IMR-90 (cell line): ENCODE measurements around the gene ADAM12. TPM values are rescaled to one million over a fixed set of nuclear protein-coding genes. Genes with fewer than 3 reads are reported as not detected.

Source experiments
- ATAC-seq: fragments of 200-7000 bp; cut with Tn5 transposase; 2 replicates; pipeline ENCODE4 v1.9.1; 2020; ENCODE audit warnings: low read depth, mild to moderate bottlenecking, moderate library complexity
- BruUV-seq: library from RNA; stranded (reverse); fragments of 400-500 nt; replicated peaks from 2 replicates; lab custom pipeline; 2021; lab: Mats Ljungman, UMichigan
- CTCF ChIA-PET: fragments of 300-600 bp; formaldehyde crosslinking; extraction: SDS; loops from one replicate; lab custom pipeline; 2021; ENCODE audit warnings: antibody characterized with exemption; lab: Yijun Ruan, JAX
- POLR2A ChIA-PET: fragments of 300-600 bp; sonication (Branson Sonifier 250); formaldehyde crosslinking; loops from one replicate; lab custom pipeline; 2022; ENCODE audit warnings: antibody characterized with exemption; ENCODE audit not compliant: unreplicated experiment; lab: Charles Lee
- DNase-seq: peaks from one replicate; pipeline ENCODE4 v3.0.0; 2013
- H2AFZ ChIP-seq: replicated peaks from 2 replicates; pipeline ENCODE3; 2013; ENCODE audit warnings: low read length, mild to moderate bottlenecking; ENCODE audit not compliant: poor library complexity
- H2AK5ac ChIP-seq: 2 replicates; pipeline ENCODE4 v1.6.1; 2013; ENCODE audit warnings: low read depth, low read length, inconsistent platforms
- H2AK9ac ChIP-seq: replicated peaks from 2 replicates; pipeline ENCODE3; 2013; ENCODE audit warnings: mild to moderate bottlenecking, low read depth, low read length, moderate library complexity; ENCODE audit not compliant: poor library complexity
- H2BK120ac ChIP-seq: 2 replicates; pipeline ENCODE4 v1.6.1; 2013; ENCODE audit warnings: low read depth, low read length, inconsistent platforms
- H2BK15ac ChIP-seq: 3 replicates; pipeline ENCODE4 v1.6.1; 2013; ENCODE audit warnings: low read depth, low read length, inconsistent platforms
- H2BK20ac ChIP-seq: 2 replicates; pipeline ENCODE4 v1.6.1; 2013; ENCODE audit warnings: low read depth, mild to moderate bottlenecking, inconsistent platforms, low read length, moderate library complexity
- H2BK5ac ChIP-seq: 2 replicates; pipeline ENCODE4 v1.6.1; 2013; ENCODE audit warnings: mild to moderate bottlenecking, low read depth, low read length, inconsistent platforms; ENCODE audit not compliant: poor library complexity, severe bottlenecking
- H3K14ac ChIP-seq: replicated peaks from 2 replicates; pipeline ENCODE4 v1.6.1; 2013; ENCODE audit warnings: low read depth, low read length, inconsistent platforms
- H3K18ac ChIP-seq: 2 replicates; pipeline ENCODE4 v1.6.1; 2013; ENCODE audit warnings: low read depth, low read length, control low read depth
- H3K23ac ChIP-seq: 2 replicates; pipeline ENCODE4 v1.6.1; 2013; ENCODE audit warnings: low read depth, low read length, inconsistent platforms
- H3K27ac ChIP-seq: 2 replicates; pipeline ENCODE4 v1.5.1; 2013; ENCODE audit warnings: mild to moderate bottlenecking, control low read depth, low read length; ENCODE audit not compliant: insufficient read depth
- H3K27me3 ChIP-seq: 2 replicates; pipeline ENCODE4 v1.6.1; 2013; ENCODE audit warnings: low read length; ENCODE audit not compliant: control insufficient read depth, insufficient read depth
- H3K36me3 ChIP-seq: 2 replicates; pipeline ENCODE4 v1.6.1; 2013; ENCODE audit warnings: low read length, mixed read lengths; ENCODE audit not compliant: control insufficient read depth, insufficient read depth
- H3K4ac ChIP-seq: 2 replicates; pipeline ENCODE4 v1.6.1; 2013; ENCODE audit warnings: low read depth, low read length, inconsistent platforms
- H3K4me1 ChIP-seq: 2 replicates; pipeline ENCODE4 v1.6.1; 2013; ENCODE audit warnings: low read length, mixed read lengths; ENCODE audit not compliant: control insufficient read depth, insufficient read depth
- H3K4me2 ChIP-seq: 2 replicates; pipeline ENCODE4 v1.6.1; 2013; ENCODE audit warnings: low read depth, mild to moderate bottlenecking, control low read depth, low read length, moderate library complexity
- H3K4me3 ChIP-seq: 2 replicates; pipeline ENCODE4 v1.5.1; 2013; ENCODE audit warnings: low read depth, mild to moderate bottlenecking, control low read depth, low read length, moderate library complexity; ENCODE audit not compliant: insufficient read depth
- H3K56ac ChIP-seq: 2 replicates; pipeline ENCODE4 v1.6.1; 2013; ENCODE audit warnings: low read length, inconsistent platforms; ENCODE audit not compliant: insufficient read depth; ENCODE audit errors: extremely low read depth
- H3K79me1 ChIP-seq, 2 experiments: 2 replicates each; pipeline ENCODE4 v1.6.1; 2013; ENCODE audit warnings: low read length in 2 of 2, inconsistent platforms in 1 of 2, low read depth in 1 of 2
- H3K9ac ChIP-seq: 2 replicates; pipeline ENCODE4 v1.6.1; 2013; ENCODE audit warnings: low read depth, low read length, control low read depth
- H3K9me1 ChIP-seq: 2 replicates; pipeline ENCODE4 v1.6.1; 2013; ENCODE audit warnings: low read length, inconsistent platforms; ENCODE audit not compliant: insufficient read depth
- H3K9me3 ChIP-seq: 2 replicates; pipeline ENCODE4 v1.6.1; 2013; ENCODE audit warnings: low read length; ENCODE audit not compliant: control insufficient read depth, insufficient read depth
- H4K20me1 ChIP-seq: 2 replicates; pipeline ENCODE4 v1.6.1; 2013; ENCODE audit warnings: low read length, inconsistent platforms; ENCODE audit not compliant: insufficient read depth
- H4K5ac ChIP-seq: 2 replicates; pipeline ENCODE4 v1.6.1; 2013; ENCODE audit warnings: mild to moderate bottlenecking, low read depth, low read length, control low read depth
- H4K8ac ChIP-seq, 2 experiments: 2 replicates each; pipeline ENCODE4 v1.6.1; 2013; ENCODE audit warnings: low read depth in 2 of 2, low read length in 2 of 2, control low read depth in 1 of 2, inconsistent platforms in 1 of 2
- H4K91ac ChIP-seq: 2 replicates; pipeline ENCODE4 v1.6.1; 2013; ENCODE audit warnings: low read depth, low read length, inconsistent platforms; ENCODE audit not compliant: insufficient read depth
- BHLHE40 ChIP-seq: fragments of 150-350 bp; IDR thresholded peaks from 2 replicates; pipeline ENCODE4 v1.6.1; 2016; ENCODE audit warnings: mild to moderate bottlenecking, low read depth, low read length
- CHD1 ChIP-seq: IDR thresholded peaks from 2 replicates; pipeline ENCODE4 v1.6.1; 2012; ENCODE audit warnings: low read depth, low read length, improper control_type of control experiment
- ELK1 ChIP-seq: fragments of 150-350 bp; IDR thresholded peaks from 2 replicates; pipeline ENCODE4 v1.6.1; 2016; ENCODE audit warnings: low read depth, mild to moderate bottlenecking, low read length, moderate library complexity, borderline replicate concordance
- FOS ChIP-seq: fragments of 150-350 bp; IDR thresholded peaks from 2 replicates; pipeline ENCODE4 v1.6.1; 2016; ENCODE audit warnings: low read depth, low read length
- MAFK ChIP-seq: IDR thresholded peaks from 2 replicates; pipeline ENCODE4 v1.6.1; 2012; ENCODE audit warnings: low read depth, low read length, improper control_type of control experiment
- MAZ ChIP-seq: IDR thresholded peaks from 2 replicates; pipeline ENCODE4 v1.6.1; 2012; ENCODE audit warnings: low read depth, mild to moderate bottlenecking, low read length, improper control_type of control experiment, moderate library complexity, borderline replicate concordance
- WGBS, 2 experiments: methylation state at CpG; one replicate each; pipeline versions ENCODE4 v1.1.5 to v1.1.7; 2013; ENCODE audit warnings: missing lambda C conversion rate in 2 of 2; ENCODE audit not compliant: insufficient read length in 1 of 2; ENCODE audit errors: extremely low coverage in 2 of 2; 5-methylcytosine and 5-hydroxymethylcytosine counted together
- dilution Hi-C: fragments of 300-500 bp; cut with HindIII; formaldehyde crosslinking; loops from one replicate; pipeline ENCODE4 v1.14.3; 2018; ENCODE audit warnings: low sequenced_read_pairs; ENCODE audit not compliant: unreplicated experiment
- in situ Hi-C: fragments of 300-500 bp; cut with MboI; formaldehyde crosslinking; loops from 3 replicates; pipeline ENCODE4 v1.14.3; 2019; ENCODE audit warnings: low sequenced_read_pairs, inconsistent platforms, mixed read lengths
- intact Hi-C: fragments of 100-400 bp; cut with micrococcal nuclease; formaldehyde crosslinking; loops from 2 replicates; pipeline ENCODE4 v1.10.0; 2022
- polyA plus RNA-seq, 3 experiments: library from polyadenylated mRNA; depleted of rRNA; stranded (reverse); fragments of >200 nt; gene quantifications; 2 replicates each; pipeline ENCODE4 v1.2.3, GENCODE V29; 2012; ENCODE audit warnings: low replicate concordance in 1 of 3
- total RNA-seq: library from RNA; depleted of rRNA; stranded (reverse); fragments of >200 nt; gene quantifications from 2 replicates; pipeline ENCODE4 v1.2.3, GENCODE V29; 2012

ADAM12 gene
- total and polyA plus RNA-seq, 2 of the 4 experiments (the other 2 are of a cell fraction), result 9.6 to 10.2 TPM

GRCh38 chr10:126060261-126060931 is 327.9 kb downstream of the ADAM12 start:
- no peak overlapping the region for H3K14ac ChIP-seq
- dilution Hi-C loops (no loop called here), in situ Hi-C loops (no loop called here), intact Hi-C loops (loop anchor here (10.0 kb wide), 1 partner anchor 324 kb away; the partner anchor contains the start of gene ADAM12)
- no peak overlapping the region for H3K4me3 ChIP-seq
- H2AK9ac ChIP-seq, result no peak overlapping the region
- H3K9me3 ChIP-seq, result peaks cover 3% of the 10 kb centered on the region; the same call in 1 of the 2 replicates
- no peaks in the 10 kb centered on the region for H3K79me1 ChIP-seq
- H3K4me2 ChIP-seq, result peak overlapping the region; percentile 49; the same call in 1 of the 2 replicates
- H3K56ac ChIP-seq, result no peak overlapping the region
- peak overlapping the region; percentile 48; the same call in 1 of the 2 replicates for H2BK20ac ChIP-seq
- H3K27me3 ChIP-seq, result peaks cover 15% of the 10 kb centered on the region
- peak overlapping the region; percentile 12; the same call in 1 of the 2 replicates for H3K18ac ChIP-seq
- peaks cover 28% of the 10 kb centered on the region for H3K9me1 ChIP-seq
- peak overlapping the region; percentile 44; the same call in 1 of the 2 replicates for H4K5ac ChIP-seq
- no peaks in the 10 kb centered on the region for H3K36me3 ChIP-seq
- CTCF ChIA-PET, result no interaction called here
- no peaks in the 10 kb centered on the region for H4K20me1 ChIP-seq
- 0 out of 2 replicates have a peak overlapping the region, but pooled peaks have one; percentile 11 for H3K23ac ChIP-seq
- peak overlapping the region; percentile 40 for H2BK5ac ChIP-seq
- no peak overlapping the region for H3K27ac ChIP-seq
- no peak overlapping the region; the same call in 1 of the 2 replicates for H4K91ac ChIP-seq
- TF ChIP-seq MAZ, result no peak
- TF ChIP-seq FOS, result peak; percentile 12; the same call in 1 of the 2 replicates
- TF ChIP-seq CHD1, result 0 out of 2 replicates have a peak, but pooled peaks have one; percentile 21
- TF ChIP-seq ELK1, result no peak
- TF ChIP-seq MAFK, result peak; percentile 64
- TF ChIP-seq BHLHE40, result no peak
- no TSS peak for BruUV-seq
- peak overlapping the region; percentile 20 for H3K4ac ChIP-seq
- DNase-seq, result peak; percentile 79
- peak overlapping the region; percentile 66; the same call in 1 of the 2 replicates for H2AK5ac ChIP-seq
- peaks cover 26% of the 10 kb centered on the region for H3K4me1 ChIP-seq
- H2BK15ac ChIP-seq, result no peak overlapping the region; the same call in 2 of the 3 replicates
- peak overlapping the region; percentile 43; the same call in 1 of the 2 replicates for H2BK120ac ChIP-seq
- no peak overlapping the region for H3K9ac ChIP-seq
- POLR2A ChIA-PET, result no interaction called here
- ATAC-seq, result no peak
- H4K8ac ChIP-seq, result no peak overlapping the region
- H2AFZ ChIP-seq, result no peak overlapping the region
- 45% methylated on average over 5 of the region's 11 CpGs; no CpG with 5 or more reads in 1 of the 2 experiments for WGBS, 2 experiments
